ENCODE data around the gene DCDC2B.

Gene DCDC2B

GRCh38 chr1:32221980-32222755, 13.3 kb downstream of the DCDC2B start, which contains the start of the genes EIF3I and TMEM234:
EIF3I (plus strand) TSS chr1:32222407; CDS start chr1:32222442, 35 bp downstream.
TMEM234 (minus strand) TSS chr1:32222353; CDS start chr1:32222322, 31 bp downstream.
- DNase-seq (ENCODE audit: low read depth in 1 of 2, low spot score in 1 of 2) = peak; percentile 84 to 91

GRCh38 chr1:32223683-32224082, 14.8 kb downstream of the DCDC2B start:
- DNase-seq (ENCODE audit: low read depth in 1 of 2, low spot score in 1 of 2) = no peak

GRCh38 chr1:32224285-32224684, 15.4 kb downstream of the DCDC2B start:
- no peak for DNase-seq (ENCODE audit: low read depth in 1 of 2, low spot score in 1 of 2)

- no peak for DNase-seq (ENCODE audit: low read depth in 1 of 2, low spot score in 1 of 2)
Observed at GRCh38 chr1:32228771-32229170, 19.9 kb downstream of the DCDC2B start.

GRCh38 chr1:32231843-32232432, 23.0 kb downstream of the DCDC2B start:
- no peak for DNase-seq (ENCODE audit: low read depth in 1 of 2, low spot score in 1 of 2)

GRCh38 chr1:32232558-32233304, 23.8 kb downstream of the DCDC2B start:
- no peak for DNase-seq (ENCODE audit: low read depth in 1 of 2, low spot score in 1 of 2)

- DNase-seq (ENCODE audit: low read depth in 1 of 2, low spot score in 1 of 2) = no peak
Observed at GRCh38 chr1:32234792-32235191, 25.9 kb downstream of the DCDC2B start.

GRCh38 chr1:32239337-32239736, 30.4 kb downstream of the DCDC2B start:
- no peak for DNase-seq (ENCODE audit: low read depth in 1 of 2, low spot score in 1 of 2)

- no peak for DNase-seq (ENCODE audit: low read depth in 1 of 2, low spot score in 1 of 2)
Observed at GRCh38 chr1:32239790-32240139, 30.9 kb downstream of the DCDC2B start.

- DNase-seq (ENCODE audit: low read depth in 1 of 2, low spot score in 1 of 2) = no peak
Observed at GRCh38 chr1:32240140-32240951, 31.5 kb downstream of the DCDC2B start.

- peak in 1 of 2 donors; percentile 26 for DNase-seq (ENCODE audit: low read depth in 1 of 2, low spot score in 1 of 2)
Observed at GRCh38 chr1:32241001-32241763, 32.3 kb downstream of the DCDC2B start.

GRCh38 chr1:32242341-32242851, 33.5 kb downstream of the DCDC2B start:
- DNase-seq (ENCODE audit: low read depth in 1 of 2, low spot score in 1 of 2) = no peak

GRCh38 chr1:32246888-32247273, 38.0 kb downstream of the DCDC2B start, which contains the start of gene FAM167B:
FAM167B (plus strand) TSS chr1:32247222; CDS start chr1:32247422, 200 bp downstream.
- DNase-seq (ENCODE audit: low read depth in 1 of 2, low spot score in 1 of 2) = no peak

GRCh38 chr1:32247452-32247851, 38.6 kb downstream of the DCDC2B start:
- DNase-seq (ENCODE audit: low read depth in 1 of 2, low spot score in 1 of 2) = no peak

- peak; percentile 53 to 66 for DNase-seq (ENCODE audit: low read depth in 1 of 2, low spot score in 1 of 2)
Observed at GRCh38 chr1:32247983-32248889, 39.3 kb downstream of the DCDC2B start.

- peak; percentile 48 to 76 for DNase-seq (ENCODE audit: low read depth in 1 of 2, low spot score in 1 of 2)
Observed at GRCh38 chr1:32249831-32250525, 41.1 kb downstream of the DCDC2B start.

GRCh38 chr1:32250893-32251716, 42.2 kb downstream of the DCDC2B start, which contains the start of gene LCK:
LCK (plus strand) TSS chr1:32251265; CDS start chr1:32274330, 23,065 bp downstream.
- no peak for DNase-seq (ENCODE audit: low read depth in 1 of 2, low spot score in 1 of 2)

All from activated CD4-positive, alpha-beta T cell treated with anti-CD3 and anti-CD28 coated beads, Interleukin-2, amount 50 U/mL, for 24 hours (primary cell).